ENCODE data around the gene TRAK1. TPM values are rescaled to one million over a fixed set of nuclear protein-coding genes. Genes with fewer than 3 reads are reported as not detected.

Gene TRAK1
- total RNA-seq, 1 donor from 2014 or later, result 58.4 TPM

DNA sequence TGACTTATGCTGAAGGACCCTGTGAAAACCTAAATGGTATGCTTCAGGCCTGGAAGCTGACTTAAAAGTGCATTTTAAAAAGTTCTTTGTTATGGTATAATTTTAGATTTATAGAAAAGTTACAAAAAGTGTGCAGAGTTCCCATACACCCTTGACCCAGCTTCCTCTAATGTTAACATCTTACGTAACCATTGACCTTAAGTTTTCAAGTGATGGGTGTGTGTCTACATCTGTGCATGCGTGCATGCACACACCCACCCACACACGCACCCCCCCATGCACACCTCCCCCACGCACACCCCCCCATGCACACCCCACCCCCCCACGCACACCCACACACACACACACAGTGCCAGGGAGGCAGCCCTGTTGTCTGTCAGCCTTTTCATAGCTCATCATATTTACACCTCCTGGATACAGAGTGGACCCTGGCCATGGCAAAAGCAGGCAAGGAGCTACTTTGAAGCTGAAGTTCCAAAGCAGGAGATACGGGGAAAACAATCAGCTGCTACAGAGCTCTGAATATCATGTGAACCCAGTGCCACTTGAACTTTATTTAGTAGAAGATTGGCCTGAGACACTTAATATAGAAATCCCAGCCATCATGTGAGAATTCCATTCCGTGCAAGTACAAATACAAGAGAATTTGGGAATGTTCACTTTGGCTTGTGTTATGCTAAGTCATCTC lies 30.0 kb upstream of the TRAK1 start:
- ATAC-seq (ENCODE audit: low read depth) (peak; percentile 50), DNase-seq (no peak)
- POLR2A ChIA-PET, result interaction anchor here (0.5 to 2.0 kb wide), 9 partner anchors 9 to 48 kb away, joined by 3 to 11 read pairs (median 4); no protein-coding TSS in a partner anchor
- CTCF ChIA-PET, result interaction anchor here (1.0 to 1.9 kb wide), 2 partner anchors 11 to 38 kb away, joined by 4 to 6 read pairs; no protein-coding TSS in a partner anchor
- H3K36me3 Mint-ChIP-seq (ENCODE audit: low read depth), result peaks cover 3% of the 10 kb centered on the region
- TF ChIP-seq, protein P1, sequence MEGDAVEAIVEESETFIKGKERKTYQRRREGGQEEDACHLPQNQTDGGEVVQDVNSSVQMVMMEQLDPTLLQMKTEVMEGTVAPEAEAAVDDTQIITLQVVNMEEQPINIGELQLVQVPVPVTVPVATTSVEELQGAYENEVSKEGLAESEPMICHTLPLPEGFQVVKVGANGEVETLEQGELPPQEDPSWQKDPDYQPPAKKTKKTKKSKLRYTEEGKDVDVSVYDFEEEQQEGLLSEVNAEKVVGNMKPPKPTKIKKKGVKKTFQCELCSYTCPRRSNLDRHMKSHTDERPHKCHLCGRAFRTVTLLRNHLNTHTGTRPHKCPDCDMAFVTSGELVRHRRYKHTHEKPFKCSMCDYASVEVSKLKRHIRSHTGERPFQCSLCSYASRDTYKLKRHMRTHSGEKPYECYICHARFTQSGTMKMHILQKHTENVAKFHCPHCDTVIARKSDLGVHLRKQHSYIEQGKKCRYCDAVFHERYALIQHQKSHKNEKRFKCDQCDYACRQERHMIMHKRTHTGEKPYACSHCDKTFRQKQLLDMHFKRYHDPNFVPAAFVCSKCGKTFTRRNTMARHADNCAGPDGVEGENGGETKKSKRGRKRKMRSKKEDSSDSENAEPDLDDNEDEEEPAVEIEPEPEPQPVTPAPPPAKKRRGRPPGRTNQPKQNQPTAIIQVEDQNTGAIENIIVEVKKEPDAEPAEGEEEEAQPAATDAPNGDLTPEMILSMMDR (IDR thresholded peaks at IDR 0.05), result no peak
- peak overlapping the region; percentile 7 for H3K4me3 Mint-ChIP-seq
- H3K9me3 Mint-ChIP-seq, result no peaks in the 10 kb centered on the region
- H3K27me3 Mint-ChIP-seq, result no peaks in the 10 kb centered on the region
- intact Hi-C loops (cut with micrococcal nuclease), result loop anchor here (1.0 kb wide), 1 partner anchor 9 kb away; no protein-coding TSS in a partner anchor
- H3K4me1 Mint-ChIP-seq, result peaks cover 91% of the 10 kb centered on the region
- H3K27ac Mint-ChIP-seq, result peak overlapping the region; percentile 80

DNA sequence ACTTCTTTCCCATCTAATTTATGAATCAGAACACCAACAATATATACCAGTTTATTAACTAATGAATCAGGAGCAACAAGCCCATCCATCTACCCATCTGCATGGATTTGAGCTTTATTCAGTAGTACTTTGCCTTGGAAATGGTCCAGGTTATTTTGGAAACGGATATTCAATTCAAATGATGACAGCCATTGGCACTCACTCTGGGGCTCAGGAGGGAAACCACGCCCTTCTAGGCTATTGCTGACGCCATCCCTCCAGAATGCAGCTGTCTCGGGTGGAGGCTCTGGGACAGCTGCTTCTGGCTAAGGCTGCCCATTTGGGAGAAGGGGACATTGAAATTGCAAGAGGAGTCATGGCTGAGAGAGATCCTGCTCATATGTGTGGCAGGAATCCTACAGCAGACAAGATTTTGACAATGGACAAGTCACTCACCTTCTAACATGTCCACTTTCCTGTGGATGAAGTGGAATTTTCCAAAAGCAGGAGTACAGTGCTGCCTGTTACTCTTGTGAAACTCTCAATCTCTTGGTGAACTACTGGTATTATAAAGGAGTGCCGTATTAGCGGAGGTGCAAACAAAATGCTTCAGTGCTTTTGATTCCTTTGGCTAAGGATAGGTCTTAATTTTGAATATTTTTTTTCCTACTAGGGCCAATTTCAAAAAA lies 29.3 kb upstream of the TRAK1 start:
- intact Hi-C loops (cut with micrococcal nuclease), result loop anchor here (1.0 kb wide), 1 partner anchor 10 kb away; no protein-coding TSS in a partner anchor
- ATAC-seq (ENCODE audit: low read depth), result no peak
- ChIA-PET CTCF (interaction anchor here (0.6 to 1.9 kb wide), 3 partner anchors 10 to 1478 kb away, joined by 3 to 6 read pairs (median 4); no protein-coding TSS in a partner anchor), POLR2A (interaction anchor here (0.5 to 2.0 kb wide), 9 partner anchors 10 to 49 kb away, joined by 3 to 11 read pairs (median 4); no protein-coding TSS in a partner anchor)
- H3K4me1 Mint-ChIP-seq, result peaks cover 92% of the 10 kb centered on the region
- H3K4me3 Mint-ChIP-seq, result no peak overlapping the region
- peak overlapping the region; percentile 80 for H3K27ac Mint-ChIP-seq
- TF ChIP-seq, protein P1 (IDR thresholded peaks at IDR 0.05), result no peak
- no peaks in the 10 kb centered on the region for H3K9me3 Mint-ChIP-seq
- H3K27me3 Mint-ChIP-seq, result no peaks in the 10 kb centered on the region
- no peak for DNase-seq
- peaks cover 3% of the 10 kb centered on the region for H3K36me3 Mint-ChIP-seq (ENCODE audit: low read depth)

DNA sequence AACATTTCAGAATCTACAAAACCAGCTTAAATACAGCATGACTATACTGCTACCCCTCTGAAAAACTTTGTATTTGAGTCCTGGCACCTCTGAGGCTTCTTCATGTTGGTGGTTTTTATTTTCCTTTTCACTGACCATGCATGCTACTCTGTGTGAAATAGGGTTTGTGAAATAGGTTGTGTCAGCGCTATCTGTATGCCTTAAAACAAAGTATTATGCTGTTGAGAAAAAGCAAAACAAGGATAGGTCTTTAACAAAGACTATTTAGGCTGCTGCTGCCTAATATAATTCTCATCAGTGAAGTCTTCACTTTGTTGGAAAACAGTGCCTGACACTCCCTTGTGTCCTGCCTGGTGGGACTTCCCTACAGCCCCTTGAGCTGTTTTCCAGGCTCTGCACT lies 28.7 kb upstream of the TRAK1 start:
- DNase-seq (no peak), ATAC-seq (ENCODE audit: low read depth) (no peak)
- H3K36me3 Mint-ChIP-seq (ENCODE audit: low read depth), result peaks cover 3% of the 10 kb centered on the region
- H3K27me3 Mint-ChIP-seq, result no peaks in the 10 kb centered on the region
- POLR2A ChIA-PET, result interaction anchor here (0.8 to 2.0 kb wide), 4 partner anchors 10 to 38 kb away, joined by 4 to 11 read pairs (median 6); no protein-coding TSS in a partner anchor
- H3K9me3 Mint-ChIP-seq, result no peaks in the 10 kb centered on the region
- peaks cover 92% of the 10 kb centered on the region for H3K4me1 Mint-ChIP-seq
- CTCF ChIA-PET, result interaction anchor here (0.6 kb wide), 1 partner anchor 1478 kb away, joined by 3 read pairs; no protein-coding TSS in a partner anchor
- peak overlapping the region; percentile 7 for H3K4me3 Mint-ChIP-seq
- TF ChIP-seq, protein P1 (IDR thresholded peaks at IDR 0.05), result no peak
- peak overlapping the region; percentile 80 for H3K27ac Mint-ChIP-seq
- intact Hi-C loops (cut with micrococcal nuclease), result no loop called here

DNA sequence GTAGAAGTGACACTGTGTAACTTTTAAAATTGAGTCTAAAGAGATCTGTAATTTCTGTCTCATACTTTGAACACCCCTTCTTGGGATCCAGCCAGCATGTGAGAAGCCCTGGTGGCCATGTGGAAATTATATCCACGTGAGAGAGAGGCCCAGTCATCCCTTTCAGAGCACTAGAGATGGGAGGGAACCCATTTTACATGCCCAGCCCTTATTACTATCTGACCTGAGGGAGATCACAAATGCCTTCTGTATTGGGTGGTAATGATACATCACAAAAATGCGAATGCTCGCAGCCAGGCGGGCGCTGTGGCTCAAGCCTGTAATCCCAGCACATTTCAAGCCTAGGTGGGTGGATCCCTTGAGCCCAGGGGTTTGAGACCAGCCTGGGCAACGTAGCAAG lies 27.3 kb upstream of the TRAK1 start:
- peak overlapping the region; percentile 80 for H3K27ac Mint-ChIP-seq
- no peak for ATAC-seq (ENCODE audit: low read depth)
- no peak overlapping the region for H3K4me3 Mint-ChIP-seq
- DNase-seq, result no peak
- intact Hi-C loops (cut with micrococcal nuclease), result no loop called here
- H3K4me1 Mint-ChIP-seq, result peaks cover 93% of the 10 kb centered on the region
- ChIA-PET CTCF (no interaction called here), POLR2A (interaction anchor here (0.6 to 4.7 kb wide), 2 partner anchors 16 to 39 kb away, joined by 4 to 46 read pairs; no protein-coding TSS in a partner anchor)
- no peaks in the 10 kb centered on the region for H3K27me3 Mint-ChIP-seq
- TF ChIP-seq, protein P1 (IDR thresholded peaks at IDR 0.05), result no peak
- H3K9me3 Mint-ChIP-seq, result no peaks in the 10 kb centered on the region
- peaks cover 3% of the 10 kb centered on the region for H3K36me3 Mint-ChIP-seq (ENCODE audit: low read depth)
